Measurements from ENCODE around the gene DTWD2. TPM values are rescaled to one million over a fixed set of nuclear protein-coding genes. Genes with fewer than 3 reads are reported as not detected.
"Not testable (repeated sequence)": the region's sequence is repeated elsewhere in the genome, so short reads cannot be mapped to it uniquely, and the experiment has no call there.

The DTWD2 gene
- total RNA-seq, 1 donor from 2014 or later, result 13.0 TPM

- H3K27ac ChIP-seq (ENCODE audit: low read depth, low read length), result no peak overlapping the region
- no peaks in the 10 kb centered on the region for H3K9me3 ChIP-seq (ENCODE audit: control insufficient read depth in 3 of 3, low read length in 3 of 3)
- no peaks in the 10 kb centered on the region for H3K27me3 ChIP-seq (ENCODE audit: control insufficient read depth in 3 of 3, insufficient read depth in 3 of 3, low read length in 3 of 3)
- H3K4me1 ChIP-seq (ENCODE audit: control insufficient read depth in 3 of 3, insufficient read depth in 3 of 3, low read length in 3 of 3), result peaks cover 0 to 5% (median 0%) of the 10 kb centered on the region in 3 donors
- no peak overlapping the region for H3K9ac ChIP-seq (ENCODE audit: low read depth in 1 of 3, low read length in 3 of 3)
- H3K36me3 ChIP-seq (ENCODE audit: control insufficient read depth in 3 of 3, insufficient read depth in 3 of 3, low read length in 3 of 3), result no peaks in the 10 kb centered on the region
- H3K4me3 ChIP-seq (ENCODE audit: low read length in 3 of 3), result no peak overlapping the region
Measured at GRCh38 chr5:118889165-118889564, 99.2 kb downstream of the DTWD2 start.

- Histone ChIP-seq H3K9me3 (ENCODE audit: control insufficient read depth in 3 of 3, low read length in 3 of 3) (no peaks in the 10 kb centered on the region), H3K27me3 (ENCODE audit: control insufficient read depth in 3 of 3, insufficient read depth in 3 of 3, low read length in 3 of 3) (no peaks in the 10 kb centered on the region), H3K27ac (ENCODE audit: low read depth, low read length) (no peak overlapping the region), H3K9ac (ENCODE audit: low read depth in 1 of 3, low read length in 3 of 3) (no peak overlapping the region), H3K4me1 (ENCODE audit: control insufficient read depth in 3 of 3, insufficient read depth in 3 of 3, low read length in 3 of 3) (peaks cover 0 to 5% (median 0%) of the 10 kb centered on the region in 3 donors), H3K36me3 (ENCODE audit: control insufficient read depth in 3 of 3, insufficient read depth in 3 of 3, low read length in 3 of 3) (no peaks in the 10 kb centered on the region), H3K4me3 (ENCODE audit: low read length in 3 of 3) (no peak overlapping the region)
Measured at GRCh38 chr5:118888556-118888955, 99.8 kb downstream of the DTWD2 start.

- H3K9ac ChIP-seq (ENCODE audit: low read depth in 1 of 3, low read length in 3 of 3), result no peak overlapping the region
- H3K4me1 ChIP-seq (ENCODE audit: control insufficient read depth in 3 of 3, insufficient read depth in 3 of 3, low read length in 3 of 3), result no peaks in the 10 kb centered on the region
- H3K4me3 ChIP-seq (ENCODE audit: low read length in 3 of 3), result no peak overlapping the region
- H3K27me3 ChIP-seq (ENCODE audit: control insufficient read depth in 3 of 3, insufficient read depth in 3 of 3, low read length in 3 of 3), result no peaks in the 10 kb centered on the region
- no peak overlapping the region for H3K27ac ChIP-seq (ENCODE audit: low read depth, low read length)
- H3K36me3 ChIP-seq (ENCODE audit: control insufficient read depth in 3 of 3, insufficient read depth in 3 of 3, low read length in 3 of 3), result no peaks in the 10 kb centered on the region
- no peaks in the 10 kb centered on the region for H3K9me3 ChIP-seq (ENCODE audit: control insufficient read depth in 3 of 3, low read length in 3 of 3)
Measured at GRCh38 chr5:118883362-118883761, 105.0 kb downstream of the DTWD2 start.

- H3K4me3 ChIP-seq (ENCODE audit: low read length in 3 of 3), result no peak overlapping the region
- H3K9ac ChIP-seq (ENCODE audit: low read depth in 1 of 3, low read length in 3 of 3), result no peak overlapping the region
- H3K9me3 ChIP-seq (ENCODE audit: control insufficient read depth in 3 of 3, low read length in 3 of 3), result peaks cover 0 to 4% (median 0%) of the 10 kb centered on the region in 3 donors
- no peaks in the 10 kb centered on the region for H3K4me1 ChIP-seq (ENCODE audit: control insufficient read depth in 3 of 3, insufficient read depth in 3 of 3, low read length in 3 of 3)
- no peaks in the 10 kb centered on the region for H3K27me3 ChIP-seq (ENCODE audit: control insufficient read depth in 3 of 3, insufficient read depth in 3 of 3, low read length in 3 of 3)
- H3K36me3 ChIP-seq (ENCODE audit: control insufficient read depth in 3 of 3, insufficient read depth in 3 of 3, low read length in 3 of 3), result no peaks in the 10 kb centered on the region
- H3K27ac ChIP-seq (ENCODE audit: low read depth, low read length), result no peak overlapping the region
Measured at GRCh38 chr5:118882666-118883065, 105.7 kb downstream of the DTWD2 start.

- not testable (repeated sequence) for H3K4me3 ChIP-seq (ENCODE audit: low read length in 3 of 3); H3K9ac ChIP-seq (ENCODE audit: low read depth in 1 of 3, low read length in 3 of 3); H3K27me3 ChIP-seq (ENCODE audit: control insufficient read depth in 3 of 3, insufficient read depth in 3 of 3, low read length in 3 of 3); H3K27ac ChIP-seq (ENCODE audit: low read depth, low read length); H3K36me3 ChIP-seq (ENCODE audit: control insufficient read depth in 3 of 3, insufficient read depth in 3 of 3, low read length in 3 of 3); H3K4me1 ChIP-seq (ENCODE audit: control insufficient read depth in 3 of 3, insufficient read depth in 3 of 3, low read length in 3 of 3)
- peaks cover 0 to 17% (median 0%) of the 10 kb centered on the region in 3 donors for H3K9me3 ChIP-seq (ENCODE audit: control insufficient read depth in 3 of 3, low read length in 3 of 3)
Measured at GRCh38 chr5:118876852-118877251, 111.5 kb downstream of the DTWD2 start.

GRCh38 chr5:118875131-118875530 is 113.2 kb downstream of the DTWD2 start:
- Histone ChIP-seq H3K4me3 (ENCODE audit: low read length in 3 of 3) (no peak overlapping the region), H3K27ac (ENCODE audit: low read depth, low read length) (no peak overlapping the region), H3K36me3 (ENCODE audit: control insufficient read depth in 3 of 3, insufficient read depth in 3 of 3, low read length in 3 of 3) (peaks cover 0 to 10% (median 0%) of the 10 kb centered on the region in 3 donors), H3K27me3 (ENCODE audit: control insufficient read depth in 3 of 3, insufficient read depth in 3 of 3, low read length in 3 of 3) (no peaks in the 10 kb centered on the region), H3K9me3 (ENCODE audit: control insufficient read depth in 3 of 3, low read length in 3 of 3) (peaks cover 0 to 17% (median 0%) of the 10 kb centered on the region in 3 donors), H3K4me1 (ENCODE audit: control insufficient read depth in 3 of 3, insufficient read depth in 3 of 3, low read length in 3 of 3) (no peaks in the 10 kb centered on the region), H3K9ac (ENCODE audit: low read depth in 1 of 3, low read length in 3 of 3) (no peak overlapping the region)

GRCh38 chr5:118873417-118873816 is 114.9 kb downstream of the DTWD2 start:
- Histone ChIP-seq H3K27ac (ENCODE audit: low read depth, low read length) (no peak overlapping the region), H3K9ac (ENCODE audit: low read depth in 1 of 3, low read length in 3 of 3) (no peak overlapping the region), H3K27me3 (ENCODE audit: control insufficient read depth in 3 of 3, insufficient read depth in 3 of 3, low read length in 3 of 3) (no peaks in the 10 kb centered on the region), H3K4me3 (ENCODE audit: low read length in 3 of 3) (no peak overlapping the region), H3K36me3 (ENCODE audit: control insufficient read depth in 3 of 3, insufficient read depth in 3 of 3, low read length in 3 of 3) (peaks cover 0 to 10% (median 0%) of the 10 kb centered on the region in 3 donors), H3K9me3 (ENCODE audit: control insufficient read depth in 3 of 3, low read length in 3 of 3) (peaks cover 0 to 17% (median 0%) of the 10 kb centered on the region in 3 donors), H3K4me1 (ENCODE audit: control insufficient read depth in 3 of 3, insufficient read depth in 3 of 3, low read length in 3 of 3) (no peaks in the 10 kb centered on the region)

GRCh38 chr5:118863345-118863744 is 125.0 kb downstream of the DTWD2 start:
- Histone ChIP-seq H3K9ac (ENCODE audit: low read depth in 1 of 3, low read length in 3 of 3) (no peak overlapping the region), H3K4me3 (ENCODE audit: low read length in 3 of 3) (no peak overlapping the region), H3K36me3 (ENCODE audit: control insufficient read depth in 3 of 3, insufficient read depth in 3 of 3, low read length in 3 of 3) (no peaks in the 10 kb centered on the region), H3K27ac (ENCODE audit: low read depth, low read length) (no peak overlapping the region), H3K4me1 (ENCODE audit: control insufficient read depth in 3 of 3, insufficient read depth in 3 of 3, low read length in 3 of 3) (no peaks in the 10 kb centered on the region), H3K9me3 (ENCODE audit: control insufficient read depth in 3 of 3, low read length in 3 of 3) (no peaks in the 10 kb centered on the region), H3K27me3 (ENCODE audit: control insufficient read depth in 3 of 3, insufficient read depth in 3 of 3, low read length in 3 of 3) (no peaks in the 10 kb centered on the region)

GRCh38 chr5:118862596-118862995 is 125.8 kb downstream of the DTWD2 start:
- H3K27me3 ChIP-seq (ENCODE audit: control insufficient read depth in 3 of 3, insufficient read depth in 3 of 3, low read length in 3 of 3), result no peaks in the 10 kb centered on the region
- H3K27ac ChIP-seq (ENCODE audit: low read depth, low read length), result no peak overlapping the region
- H3K36me3 ChIP-seq (ENCODE audit: control insufficient read depth in 3 of 3, insufficient read depth in 3 of 3, low read length in 3 of 3), result no peaks in the 10 kb centered on the region
- no peaks in the 10 kb centered on the region for H3K9me3 ChIP-seq (ENCODE audit: control insufficient read depth in 3 of 3, low read length in 3 of 3)
- H3K9ac ChIP-seq (ENCODE audit: low read depth in 1 of 3, low read length in 3 of 3), result no peak overlapping the region
- no peak overlapping the region for H3K4me3 ChIP-seq (ENCODE audit: low read length in 3 of 3)
- no peaks in the 10 kb centered on the region for H3K4me1 ChIP-seq (ENCODE audit: control insufficient read depth in 3 of 3, insufficient read depth in 3 of 3, low read length in 3 of 3)

GRCh38 chr5:118857700-118858099 is 130.6 kb downstream of the DTWD2 start:
- Histone ChIP-seq H3K9me3 (ENCODE audit: control insufficient read depth in 3 of 3, low read length in 3 of 3) (no peaks in the 10 kb centered on the region), H3K27ac (ENCODE audit: low read depth, low read length) (no peak overlapping the region), H3K36me3 (ENCODE audit: control insufficient read depth in 3 of 3, insufficient read depth in 3 of 3, low read length in 3 of 3) (no peaks in the 10 kb centered on the region), H3K4me1 (ENCODE audit: control insufficient read depth in 3 of 3, insufficient read depth in 3 of 3, low read length in 3 of 3) (no peaks in the 10 kb centered on the region), H3K9ac (ENCODE audit: low read depth in 1 of 3, low read length in 3 of 3) (no peak overlapping the region), H3K27me3 (ENCODE audit: control insufficient read depth in 3 of 3, insufficient read depth in 3 of 3, low read length in 3 of 3) (no peaks in the 10 kb centered on the region), H3K4me3 (ENCODE audit: low read length in 3 of 3) (no peak overlapping the region)

- Histone ChIP-seq H3K36me3 (ENCODE audit: control insufficient read depth in 3 of 3, insufficient read depth in 3 of 3, low read length in 3 of 3) (no peaks in the 10 kb centered on the region), H3K9me3 (ENCODE audit: control insufficient read depth in 3 of 3, low read length in 3 of 3) (no peaks in the 10 kb centered on the region), H3K27ac (ENCODE audit: low read depth, low read length) (no peak overlapping the region), H3K4me1 (ENCODE audit: control insufficient read depth in 3 of 3, insufficient read depth in 3 of 3, low read length in 3 of 3) (no peaks in the 10 kb centered on the region), H3K27me3 (ENCODE audit: control insufficient read depth in 3 of 3, insufficient read depth in 3 of 3, low read length in 3 of 3) (no peaks in the 10 kb centered on the region), H3K9ac (ENCODE audit: low read depth in 1 of 3, low read length in 3 of 3) (no peak overlapping the region), H3K4me3 (ENCODE audit: low read length in 3 of 3) (no peak overlapping the region)
Measured at GRCh38 chr5:118854819-118855218, 133.5 kb downstream of the DTWD2 start.
